Ovary (tissue), 10 donors: ENCODE results near the gene MBOAT7. TPM values are rescaled to one million over a fixed set of nuclear protein-coding genes. Genes with fewer than 3 reads are reported as not detected.
A peak's percentile ranks its signal among the peaks of the same experiment; 100 is the strongest.

Source experiments
- DNase-seq, 5 donors: peaks; one replicate each; pipeline ENCODE4 v3.0.0-alpha.2; 2019 to 2020
- H3K27ac ChIP-seq, 2 donors: fragments of 200-600 bp; one replicate each; pipeline versions ENCODE4 v1.5.1 to v1.8.0; 2019 to 2022
- H3K27me3 ChIP-seq: fragments of 200-600 bp; one replicate; pipeline ENCODE4 v1.8.0; 2022
- H3K36me3 ChIP-seq: fragments of 200-600 bp; sonication (generic); one replicate; pipeline ENCODE4 v1.5.1; 2019
- H3K4me1 ChIP-seq: one replicate; pipeline ENCODE4 v1.8.1; 2013; ENCODE audit warnings: mild to moderate bottlenecking, moderate library complexity; ENCODE audit not compliant: insufficient read depth
- H3K4me3 ChIP-seq: fragments of 200-600 bp; sonication (generic); one replicate; pipeline ENCODE4 v1.5.1; 2017
- H3K9me3 ChIP-seq, 2 donors: fragments of 200-600 bp in 1 of 2; sonication (generic) in 1 of 2; one replicate each; pipeline versions ENCODE4 v1.5.1 to v1.8.1; 2013 to 2019; ENCODE audit warnings: mild to moderate bottlenecking in 1 of 2, moderate library complexity in 1 of 2
- CTCF ChIP-seq, 3 donors: fragments of 450-650 bp in 2 of 3; fragments of 200-600 bp in 1 of 3; IDR thresholded peaks; one replicate each; pipeline versions ENCODE4 v1.5.1 to v1.8.0; 2016 to 2022; ENCODE audit warnings: antibody characterized with exemption in 3 of 3, mild to moderate bottlenecking in 1 of 3
- EP300 ChIP-seq: sonication (generic); formaldehyde crosslinking; IDR thresholded peaks from one replicate; pipeline ENCODE4 v1.6.1; 2017; ENCODE audit warnings: antibody characterized with exemption
- POLR2A ChIP-seq: fragments of 450-650 bp; IDR thresholded peaks from one replicate; pipeline ENCODE4 v1.6.1; 2017; ENCODE audit warnings: antibody characterized with exemption, mild to moderate bottlenecking, moderate library complexity
- whole genome bisulfite sequencing, 3 donors: extraction: QIAGEN DNeasy Blood & Tissue Kit in 1 of 3; methylation state at CpG; one replicate each; pipeline versions ENCODE4 v1.1.5 to v1.1.7; 2013 to 2017; 5-methylcytosine and 5-hydroxymethylcytosine counted together
- intact Hi-C, 4 donors: fragments of 100-400 bp; cut with DNase I; formaldehyde crosslinking; loops; one replicate each; pipeline versions ENCODE4 v1.11.0 to v1.15.1; 2022 to 2023
- long read RNA-seq, 3 donors: library from polyadenylated mRNA in 2 of 3; unstranded in 2 of 3; transcript quantifications; one replicate each; pipeline ENCODE4 v2.0.0 and lab custom pipeline, GENCODE V29; 2021 to 2026
- polyA plus RNA-seq, 2 donors: library from polyadenylated mRNA; stranded (reverse); fragments of 200-250 nt in 1 of 2; fragments of 350-450 nt in 1 of 2; fragmentation: Illumina TruSeq in 1 of 2; extraction: RNeasy Lipid Tissue Mini Kit (QIAGEN cat#74804) in 1 of 2; gene quantifications; one replicate each; pipeline ENCODE4 v1.2.3, GENCODE V29; 2013 to 2014
- total RNA-seq, 7 donors: library from RNA; depleted of rRNA in 2 of 7; stranded (reverse); fragments of >200 nt in 2 of 7; fragmentation: NEBNext Ultra II Directional in 3 of 7; extraction: Animal tissue kit (Norgen Biotek cat#: 25700) in 3 of 7; gene quantifications; one replicate each; pipeline versions ENCODE4 v1.1.0 to v1.2.4, GENCODE V29; 2016 to 2023
- donor health status: DM: no; HTN: no; CAD: no; lungs with moderate emphysema.
- donor health status: DM: no; HTN: no; CAD: no.
- donor health status: Bipolar disorder and iron deficiency.
- donor health status: DM: yes; HTN: yes; CAD: no.
- donor health status: DM: no; HTN: no; CAD: no.
- donor health status: DM: yes; HTN: yes; CAD: no.

MBOAT7 gene
- 100 to 1,000 TPM in 1 of 7 donors, 10 to 100 TPM in 6; 41.8 to 105 (median 56.8) TPM for total RNA-seq
- 10 to 100 TPM; 41.0 to 51.3 TPM for polyA plus RNA-seq
- long read RNA-seq, donor 1, transcript MBOAT7-212 (2 exons, 3,039 nt), result major isoform, 27 of 105 reads
- long read RNA-seq, donor 1, transcript MBOAT7-201 (8 exons, 2,529 nt), result minor isoform, 14 of 105 reads
- long read RNA-seq, donor 1, partial matches to known transcripts, result 45 of 105 reads
- long read RNA-seq, donor 1, other reads (novel, unspliced or antisense), result 19 of 105 reads
- long read RNA-seq, donor 2, transcript MBOAT7-201 (8 exons, 2,529 nt), result major isoform, 24 of 40 reads
- long read RNA-seq, donor 2, partial matches to known transcripts, result 6 of 40 reads
- long read RNA-seq, donor 2, other reads (novel, unspliced or antisense), result 0 of 40 reads
- long read RNA-seq, donor 3, transcript MBOAT7-201 (8 exons, 2,529 nt), result major isoform, 50 of 133 reads
- long read RNA-seq, donor 3, transcript MBOAT7-212 (2 exons, 3,039 nt), result minor isoform, 7 of 133 reads
- long read RNA-seq, donor 3, partial matches to known transcripts, result 46 of 133 reads
- long read RNA-seq, donor 3, other reads (novel, unspliced or antisense), result 27 of 133 reads

GRCh38 chr19:54189145-54189734 lies at the start of gene MBOAT7:
TSS of gene MBOAT7 (minus strand) at chr19:54189580. CDS start at chr19:54188508, 1,072 bp downstream.
- peaks cover 6% of the 10 kb centered on the region for H3K4me1 ChIP-seq
- H3K36me3 ChIP-seq, result no peaks in the 10 kb centered on the region
- no peaks in the 10 kb centered on the region for H3K9me3 ChIP-seq
- no peak for DNase-seq
- TF ChIP-seq POLR2A (peak; percentile 73), EP300 (no peak), CTCF (IDR thresholded peaks at IDR 0.05) (peak; percentile 12 to 61 (median 60))
- no peaks in the 10 kb centered on the region for H3K27me3 ChIP-seq
- peak within 1 kb of the TSS; percentile 96 to 100 for H3K27ac ChIP-seq
- WGBS, 3 donors, result 0 to 1% (median 0%) methylated on average over 27 to 64 of the region's 64 CpGs
- peak within 1 kb of the TSS; percentile 80 for H3K4me3 ChIP-seq
- intact Hi-C loops, result loop anchor here in 1 of 4 donors (1.0 kb wide), 1 partner anchor 20 kb away; no protein-coding TSS in a partner anchor

GRCh38 chr19:54233941-54234340 lies 44.6 kb upstream of the MBOAT7 start:
- no peaks in the 10 kb centered on the region for H3K4me1 ChIP-seq
- no peaks in the 10 kb centered on the region for H3K9me3 ChIP-seq
- no peak for TF ChIP-seq CTCF (IDR thresholded peaks at IDR 0.05)
- TF ChIP-seq POLR2A, result no peak
- no peak for TF ChIP-seq EP300
- no peak overlapping the region for H3K4me3 ChIP-seq
- H3K36me3 ChIP-seq, result no peaks in the 10 kb centered on the region
- DNase-seq, result no peak
- WGBS, 3 donors, result 6 to 84% (median 78%) methylated on average over 5 of the region's 5 CpGs
- no peak overlapping the region for H3K27ac ChIP-seq
- intact Hi-C loops, result loop anchor here in 3 of 4 donors (5.0 to 10.0 kb wide), 3 partner anchors 59 to 67 kb away; partner anchors contain the start of gene TMC4 (in 2 of the 3)
- no peaks in the 10 kb centered on the region for H3K27me3 ChIP-seq

GRCh38 chr19:54231077-54231931 lies 41.9 kb upstream of the MBOAT7 start:
- WGBS, 3 donors, result 13 to 19% (median 14%) methylated on average over 21 of the region's 21 CpGs
- no peak overlapping the region for H3K4me3 ChIP-seq
- H3K27ac ChIP-seq, result no peak overlapping the region
- no peaks in the 10 kb centered on the region for H3K27me3 ChIP-seq
- intact Hi-C loops, result loop anchor here (2.0 to 10.0 kb wide), 4 partner anchors 57 to 65 kb away; partner anchors contain the start of gene TMC4 (in 2 of the 4)
- H3K9me3 ChIP-seq, result no peaks in the 10 kb centered on the region
- H3K36me3 ChIP-seq, result no peaks in the 10 kb centered on the region
- TF ChIP-seq CTCF (IDR thresholded peaks at IDR 0.05) (peak; percentile 67 to 90 (median 85)), EP300 (no peak), POLR2A (peak; percentile 23)
- peak; percentile 86 to 93 (median 90) for DNase-seq
- no peaks in the 10 kb centered on the region for H3K4me1 ChIP-seq

GRCh38 chr19:54230031-54230430 lies 40.7 kb upstream of the MBOAT7 start:
- Histone ChIP-seq H3K27me3 (no peaks in the 10 kb centered on the region), H3K27ac (no peak overlapping the region), H3K4me3 (no peak overlapping the region), H3K4me1 (no peaks in the 10 kb centered on the region), H3K36me3 (no peaks in the 10 kb centered on the region), H3K9me3 (no peaks in the 10 kb centered on the region)
- intact Hi-C loops, result loop anchor here (2.0 to 10.0 kb wide), 4 partner anchors 55 to 63 kb away; partner anchors contain the start of gene TMC4 (in 2 of the 4)
- 78 to 85% (median 82%) methylated on average over 7 of the region's 7 CpGs for WGBS, 3 donors
- TF ChIP-seq CTCF (IDR thresholded peaks at IDR 0.05), result no peak
- TF ChIP-seq POLR2A, result no peak
- no peak for TF ChIP-seq EP300
- no peak for DNase-seq
